Smooth muscle cell (in vitro differentiated cells): ENCODE measurements around the gene UNC93A. TPM values are rescaled to one million over a fixed set of nuclear protein-coding genes. Genes with fewer than 3 reads are reported as not detected.

ENCODE experiments used
- DNase-seq: peaks from one replicate; lab custom pipeline; 2025; ENCODE audit not compliant: unreplicated experiment; lab: John Stamatoyannopoulos, UW
- H2AFZ ChIP-seq: fragments of 200-600 bp; sonication (generic); 2 replicates; pipeline ENCODE4 v1.6.0; 2016; ENCODE audit warnings: antibody characterized with exemption, low read depth, mild to moderate bottlenecking
- H3F3A ChIP-seq: fragments of 200-600 bp; sonication (generic); 2 replicates; pipeline ENCODE4 v1.6.0; 2017; ENCODE audit warnings: antibody characterized with exemption, low read depth
- H3K27ac ChIP-seq: fragments of 200-600 bp; sonication (generic); 2 replicates; pipeline ENCODE4 v1.5.1; 2016; ENCODE audit warnings: low read depth, mild to moderate bottlenecking
- H3K27me3 ChIP-seq: fragments of 200-600 bp; sonication (generic); 2 replicates; pipeline ENCODE4 v1.6.1; 2016; ENCODE audit warnings: low read depth, mild to moderate bottlenecking
- H3K36me3 ChIP-seq: fragments of 200-600 bp; sonication (generic); 2 replicates; pipeline ENCODE4 v1.5.1; 2016; ENCODE audit warnings: low read depth
- H3K4me1 ChIP-seq: fragments of 200-600 bp; sonication (generic); 2 replicates; pipeline ENCODE4 v1.5.1; 2016; ENCODE audit warnings: low read depth
- H3K4me2 ChIP-seq: fragments of 200-600 bp; sonication (generic); 2 replicates; pipeline ENCODE4 v1.6.0; 2016; ENCODE audit warnings: mild to moderate bottlenecking
- H3K4me3 ChIP-seq: fragments of 200-600 bp; sonication (generic); 2 replicates; pipeline ENCODE4 v1.5.1; 2016; ENCODE audit warnings: mild to moderate bottlenecking
- H3K79me2 ChIP-seq: fragments of 200-600 bp; sonication (generic); 2 replicates; pipeline ENCODE4 v1.6.0; 2016; ENCODE audit warnings: low read depth, mild to moderate bottlenecking
- H3K9ac ChIP-seq: fragments of 200-600 bp; sonication (generic); 2 replicates; pipeline ENCODE4 v1.6.0; 2016; ENCODE audit warnings: low read depth
- H3K9me3 ChIP-seq: fragments of 200-600 bp; sonication (generic); replicated peaks from 2 replicates; pipeline ENCODE4 v1.5.1; 2016; ENCODE audit warnings: low read depth
- H4K20me1 ChIP-seq: fragments of 200-600 bp; sonication (generic); 2 replicates; pipeline ENCODE4 v1.6.0; 2016; ENCODE audit warnings: low read depth
- WGBS: methylation state at CpG from one replicate; pipeline ENCODE4 v1.1.7; 2016; ENCODE audit warnings: low lambda C conversion rate; 5-methylcytosine and 5-hydroxymethylcytosine counted together
- polyA plus RNA-seq: library from polyadenylated mRNA; unstranded; fragments of >200 nt; fragmentation: Nextera tagmentation; extraction: Ambion mirVana; gene quantifications from 2 replicates; pipeline ENCODE4 v1.2.1, GENCODE V29; 2016
- total RNA-seq: library from RNA; depleted of rRNA; stranded (reverse); fragments of >200 nt; gene quantifications from 2 replicates; pipeline ENCODE4 v1.2.3, GENCODE V29; 2014
- TF ChIP-seq, protein P1 (sequence below): fragments of 200-600 bp; sonication (generic); IDR thresholded peaks from 2 replicates; pipeline ENCODE4 v1.5.1; 2017; ENCODE audit warnings: borderline replicate concordance, mild to moderate bottlenecking, antibody characterized with exemption; ENCODE audit not compliant: insufficient read depth, poor library complexity, severe bottlenecking

Gene UNC93A
- total and polyA plus RNA-seq, 2 experiments from 2014 or later, result not detected

DNA sequence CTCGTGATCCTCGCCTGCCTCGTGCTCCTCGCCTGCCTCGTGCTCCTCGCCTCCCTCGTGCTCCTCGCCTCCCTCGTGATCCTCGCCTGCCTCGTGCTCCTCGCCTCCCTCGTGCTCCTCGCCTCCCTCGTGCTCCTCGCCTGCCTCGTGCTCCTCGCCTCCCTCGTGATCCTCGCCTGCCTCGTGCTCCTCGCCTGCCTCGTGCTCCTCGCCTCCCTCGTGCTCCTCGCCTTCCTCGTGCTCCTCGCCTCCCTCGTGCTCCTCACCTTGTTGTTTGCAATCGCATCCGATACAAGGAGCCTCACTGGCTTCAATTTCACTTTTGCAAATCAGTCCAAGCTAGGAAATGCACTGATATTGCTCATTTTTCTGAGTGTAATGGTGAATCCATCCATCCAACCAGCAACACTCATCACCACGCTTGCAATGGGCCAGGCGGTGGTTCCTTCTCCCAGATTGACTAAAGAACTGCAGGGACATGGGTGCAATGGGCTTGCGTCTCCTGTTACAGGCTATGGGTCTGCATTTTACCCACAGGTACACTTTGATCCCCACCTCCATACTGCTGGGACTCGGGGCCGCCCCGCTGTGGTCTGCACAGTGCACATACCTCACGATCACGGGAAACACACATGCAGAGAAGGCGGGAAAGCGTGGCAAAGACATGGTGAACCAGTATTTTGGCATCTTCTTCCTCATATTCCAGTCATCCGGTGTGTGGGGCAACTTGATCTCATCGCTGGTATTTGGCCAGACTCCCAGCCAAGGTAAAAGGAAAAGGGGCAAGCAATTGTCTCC lies 4.6 kb downstream of the UNC93A start:
- H3K9ac ChIP-seq, result no peak overlapping the region
- no peak overlapping the region for H3K4me3 ChIP-seq
- TF ChIP-seq, protein P1, sequence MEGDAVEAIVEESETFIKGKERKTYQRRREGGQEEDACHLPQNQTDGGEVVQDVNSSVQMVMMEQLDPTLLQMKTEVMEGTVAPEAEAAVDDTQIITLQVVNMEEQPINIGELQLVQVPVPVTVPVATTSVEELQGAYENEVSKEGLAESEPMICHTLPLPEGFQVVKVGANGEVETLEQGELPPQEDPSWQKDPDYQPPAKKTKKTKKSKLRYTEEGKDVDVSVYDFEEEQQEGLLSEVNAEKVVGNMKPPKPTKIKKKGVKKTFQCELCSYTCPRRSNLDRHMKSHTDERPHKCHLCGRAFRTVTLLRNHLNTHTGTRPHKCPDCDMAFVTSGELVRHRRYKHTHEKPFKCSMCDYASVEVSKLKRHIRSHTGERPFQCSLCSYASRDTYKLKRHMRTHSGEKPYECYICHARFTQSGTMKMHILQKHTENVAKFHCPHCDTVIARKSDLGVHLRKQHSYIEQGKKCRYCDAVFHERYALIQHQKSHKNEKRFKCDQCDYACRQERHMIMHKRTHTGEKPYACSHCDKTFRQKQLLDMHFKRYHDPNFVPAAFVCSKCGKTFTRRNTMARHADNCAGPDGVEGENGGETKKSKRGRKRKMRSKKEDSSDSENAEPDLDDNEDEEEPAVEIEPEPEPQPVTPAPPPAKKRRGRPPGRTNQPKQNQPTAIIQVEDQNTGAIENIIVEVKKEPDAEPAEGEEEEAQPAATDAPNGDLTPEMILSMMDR, result no peak
- H3K4me2 ChIP-seq, result no peak overlapping the region
- no peaks in the 10 kb centered on the region for H3K27me3 ChIP-seq
- no peaks in the 10 kb centered on the region for H3K79me2 ChIP-seq
- no peaks in the 10 kb centered on the region for H3F3A ChIP-seq
- no peak for DNase-seq
- H4K20me1 ChIP-seq, result no peaks in the 10 kb centered on the region
- no peak overlapping the region for H3K27ac ChIP-seq
- H3K4me1 ChIP-seq, result no peaks in the 10 kb centered on the region
- H3K9me3 ChIP-seq, result no peaks in the 10 kb centered on the region
- H3K36me3 ChIP-seq, result no peaks in the 10 kb centered on the region
- 98% methylated on average over 28 of the region's 43 CpGs for WGBS
- H2AFZ ChIP-seq, result no peak overlapping the region

DNA sequence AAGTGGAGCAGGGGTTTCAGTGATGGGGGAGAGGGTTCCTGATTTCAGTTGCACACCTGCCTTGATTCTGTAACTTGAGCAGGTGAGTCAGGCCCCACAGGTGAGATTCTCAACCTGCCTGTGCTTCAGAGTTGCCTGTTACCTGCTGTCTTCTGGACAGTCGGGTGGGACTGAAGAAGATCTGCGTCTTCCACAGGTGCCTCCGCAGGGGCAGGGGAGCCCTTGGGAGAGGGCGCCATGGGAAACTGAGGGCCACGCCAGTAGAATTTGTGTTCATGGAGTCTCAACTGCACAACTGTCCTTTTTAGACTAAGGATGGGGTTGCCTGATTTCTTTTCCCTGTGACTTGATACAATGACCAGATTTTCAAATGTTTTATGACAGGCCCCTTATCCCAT lies 5.2 kb downstream of the UNC93A start:
- Histone ChIP-seq H3K9ac (no peak overlapping the region), H3K27ac (no peak overlapping the region), H4K20me1 (no peaks in the 10 kb centered on the region), H3K9me3 (no peaks in the 10 kb centered on the region), H3K4me3 (no peak overlapping the region), H3F3A (no peaks in the 10 kb centered on the region), H3K79me2 (no peaks in the 10 kb centered on the region), H3K4me1 (no peaks in the 10 kb centered on the region), H2AFZ (no peak overlapping the region), H3K4me2 (no peak overlapping the region), H3K36me3 (no peaks in the 10 kb centered on the region), H3K27me3 (no peaks in the 10 kb centered on the region)
- WGBS, result 91% methylated on average over 5 of the region's 5 CpGs
- DNase-seq, result no peak
- TF ChIP-seq, protein P1, result no peak

DNA sequence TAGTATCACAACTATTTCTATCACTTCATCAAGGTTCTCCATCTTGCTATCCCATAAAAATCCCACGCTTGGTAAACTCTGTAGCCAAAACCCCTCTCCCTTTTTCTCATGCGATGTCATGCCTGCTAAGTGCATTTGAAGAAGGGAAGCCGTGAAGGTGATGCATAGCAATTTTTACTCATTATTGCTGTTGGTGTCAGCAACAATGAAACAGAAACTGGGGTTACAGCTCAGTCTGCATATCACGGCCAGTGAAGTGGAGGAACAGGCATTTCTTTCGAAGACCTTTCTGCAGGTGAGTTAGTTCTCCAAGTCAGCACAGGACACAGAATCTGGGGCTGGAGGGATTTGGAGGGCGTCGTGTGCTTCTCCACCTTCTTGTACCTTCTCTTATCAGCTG lies 5.8 kb downstream of the UNC93A start:
- Histone ChIP-seq H3K9ac (no peak overlapping the region), H4K20me1 (no peaks in the 10 kb centered on the region), H3K4me1 (no peaks in the 10 kb centered on the region), H3F3A (no peaks in the 10 kb centered on the region), H3K79me2 (no peaks in the 10 kb centered on the region), H3K9me3 (no peaks in the 10 kb centered on the region), H3K27ac (no peak overlapping the region), H3K4me3 (no peak overlapping the region), H3K4me2 (no peak overlapping the region), H3K27me3 (no peaks in the 10 kb centered on the region), H3K36me3 (no peaks in the 10 kb centered on the region), H2AFZ (no peak overlapping the region)
- TF ChIP-seq, protein P1, result no peak
- DNase-seq, result no peak
- WGBS, result 97% methylated on average over 7 of the region's 7 CpGs

DNA sequence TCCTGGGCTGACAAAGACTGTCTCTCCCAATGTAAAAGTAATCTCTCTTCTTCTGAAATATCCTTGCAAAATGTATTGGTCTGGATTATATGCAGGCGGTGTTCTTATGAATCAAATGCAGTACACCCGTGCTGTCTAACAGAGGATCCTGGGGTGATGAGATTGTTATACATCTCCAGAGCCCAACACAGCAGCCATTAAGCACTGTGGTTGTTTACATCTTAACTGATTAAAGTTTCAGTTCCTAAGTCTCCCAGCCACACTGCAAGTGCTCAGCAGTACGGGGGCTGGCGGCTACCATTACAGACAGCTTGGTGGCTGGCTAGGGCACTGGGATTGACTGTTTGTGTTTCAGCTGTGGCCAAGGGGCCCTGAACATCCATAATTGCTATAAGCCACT lies 7.0 kb downstream of the UNC93A start:
- no peaks in the 10 kb centered on the region for H3F3A ChIP-seq

More for the DNA sequence above, 7.0 kb downstream of the UNC93A start:
- Histone ChIP-seq H3K9ac (no peak overlapping the region), H3K4me3 (no peak overlapping the region), H3K79me2 (no peaks in the 10 kb centered on the region), H3K4me1 (no peaks in the 10 kb centered on the region), H3K27me3 (no peaks in the 10 kb centered on the region), H2AFZ (no peak overlapping the region), H3K36me3 (no peaks in the 10 kb centered on the region), H3K4me2 (no peak overlapping the region), H3K27ac (no peak overlapping the region), H4K20me1 (no peaks in the 10 kb centered on the region), H3K9me3 (no peaks in the 10 kb centered on the region)
- DNase-seq, result no peak
- WGBS, result 60% methylated on average over 4 of the region's 4 CpGs
- TF ChIP-seq, protein P1, result no peak
